ENCODE data around the gene PREP. TPM values are rescaled to one million over a fixed set of nuclear protein-coding genes. Genes with fewer than 3 reads are reported as not detected.

Gene PREP
- total RNA-seq, 1 experiment from 2014 or later, result 34.1 TPM

- H3K4me1 ChIP-seq (ENCODE audit: insufficient read depth, low read length, poor library complexity, severe bottlenecking), result no peaks in the 10 kb centered on the region
- H3K9me3 ChIP-seq (ENCODE audit: low read depth, low read length, poor library complexity, severe bottlenecking), result no peaks in the 10 kb centered on the region
- no TSS peak for BruUV-seq (replicated peaks)
- no peaks in the 10 kb centered on the region for H3K36me3 ChIP-seq (ENCODE audit: insufficient read depth, low read length, poor library complexity, severe bottlenecking)
- ChIA-PET CTCF (no interaction called here), POLR2A (ENCODE audit: low non-redundant PET) (no interaction called here)
- no peak overlapping the region for H3K27ac ChIP-seq (ENCODE audit: low read depth, low read length, poor library complexity, severe bottlenecking)
- H3K27me3 ChIP-seq (replicated peaks; ENCODE audit: insufficient read depth, low read depth, low read length, poor library complexity), result no peaks in the 10 kb centered on the region
- TF ChIP-seq EZH2 (IDR thresholded peaks at IDR 0.05; ENCODE audit: borderline replicate concordance, low read depth, low read length, poor library complexity, severe bottlenecking), result no peak
- TF ChIP-seq, protein P1, sequence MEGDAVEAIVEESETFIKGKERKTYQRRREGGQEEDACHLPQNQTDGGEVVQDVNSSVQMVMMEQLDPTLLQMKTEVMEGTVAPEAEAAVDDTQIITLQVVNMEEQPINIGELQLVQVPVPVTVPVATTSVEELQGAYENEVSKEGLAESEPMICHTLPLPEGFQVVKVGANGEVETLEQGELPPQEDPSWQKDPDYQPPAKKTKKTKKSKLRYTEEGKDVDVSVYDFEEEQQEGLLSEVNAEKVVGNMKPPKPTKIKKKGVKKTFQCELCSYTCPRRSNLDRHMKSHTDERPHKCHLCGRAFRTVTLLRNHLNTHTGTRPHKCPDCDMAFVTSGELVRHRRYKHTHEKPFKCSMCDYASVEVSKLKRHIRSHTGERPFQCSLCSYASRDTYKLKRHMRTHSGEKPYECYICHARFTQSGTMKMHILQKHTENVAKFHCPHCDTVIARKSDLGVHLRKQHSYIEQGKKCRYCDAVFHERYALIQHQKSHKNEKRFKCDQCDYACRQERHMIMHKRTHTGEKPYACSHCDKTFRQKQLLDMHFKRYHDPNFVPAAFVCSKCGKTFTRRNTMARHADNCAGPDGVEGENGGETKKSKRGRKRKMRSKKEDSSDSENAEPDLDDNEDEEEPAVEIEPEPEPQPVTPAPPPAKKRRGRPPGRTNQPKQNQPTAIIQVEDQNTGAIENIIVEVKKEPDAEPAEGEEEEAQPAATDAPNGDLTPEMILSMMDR (conservative IDR thresholded peaks at IDR 0.05; ENCODE audit: low read depth, low read length), result no peak
- no peak for DNase-seq (ENCODE audit: low spot score)
- intact Hi-C loops (cut with micrococcal nuclease; ENCODE audit: unreplicated experiment), result no loop called here
- no peak overlapping the region for H3K4me3 ChIP-seq (ENCODE audit: low read depth, low read length, poor library complexity, severe bottlenecking)
Observed at GRCh38 chr6:105389543-105389942, 13.3 kb downstream of the PREP start.

DNA sequence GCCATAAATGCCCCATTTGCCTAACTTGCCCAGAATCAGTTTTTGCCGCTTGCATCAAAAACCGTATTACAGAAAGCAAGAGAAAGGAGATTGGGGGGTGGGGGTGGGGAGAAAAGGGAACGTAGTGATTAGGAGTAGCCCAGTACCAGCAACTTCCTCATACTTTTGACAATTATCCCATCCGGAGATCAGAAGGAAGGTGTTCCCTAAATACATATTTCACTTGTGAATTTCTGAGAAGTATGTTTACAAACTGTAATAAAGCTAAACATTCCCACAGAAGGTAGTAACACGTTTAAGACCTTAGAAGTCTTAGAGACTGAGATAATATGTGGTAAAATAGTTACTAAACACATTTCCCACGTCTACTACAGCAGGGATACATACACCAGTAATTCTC is 14.5 kb downstream of the PREP start:
- TF ChIP-seq EZH2 (IDR thresholded peaks at IDR 0.05; ENCODE audit: borderline replicate concordance, low read depth, low read length, poor library complexity, severe bottlenecking), result no peak
- TF ChIP-seq, protein P1 (conservative IDR thresholded peaks at IDR 0.05; ENCODE audit: low read depth, low read length), result no peak
- CTCF ChIA-PET, result no interaction called here

GRCh38 chr6:105384004-105384403 is 18.9 kb downstream of the PREP start:
- CTCF ChIA-PET, result no interaction called here
- Histone ChIP-seq H3K4me3 (ENCODE audit: low read depth, low read length, poor library complexity, severe bottlenecking) (no peak overlapping the region), H3K36me3 (ENCODE audit: insufficient read depth, low read length, poor library complexity, severe bottlenecking) (no peaks in the 10 kb centered on the region), H3K4me1 (ENCODE audit: insufficient read depth, low read length, poor library complexity, severe bottlenecking) (peaks cover 9% of the 10 kb centered on the region), H3K27ac (ENCODE audit: low read depth, low read length, poor library complexity, severe bottlenecking) (no peak overlapping the region), H3K27me3 (replicated peaks; ENCODE audit: insufficient read depth, low read depth, low read length, poor library complexity) (no peaks in the 10 kb centered on the region), H3K9me3 (ENCODE audit: low read depth, low read length, poor library complexity, severe bottlenecking) (no peaks in the 10 kb centered on the region)
- TF ChIP-seq, protein P1 (conservative IDR thresholded peaks at IDR 0.05; ENCODE audit: low read depth, low read length), result no peak
- no peak for TF ChIP-seq EZH2 (IDR thresholded peaks at IDR 0.05; ENCODE audit: borderline replicate concordance, low read depth, low read length, poor library complexity, severe bottlenecking)
- DNase-seq (ENCODE audit: low spot score), result no peak
- BruUV-seq (replicated peaks), result no TSS peak
- POLR2A ChIA-PET (ENCODE audit: low non-redundant PET), result no interaction called here
- intact Hi-C loops (cut with micrococcal nuclease; ENCODE audit: unreplicated experiment), result no loop called here

More for the DNA sequence above, 14.5 kb downstream of the PREP start:
- H3K4me1 ChIP-seq (ENCODE audit: insufficient read depth, low read length, poor library complexity, severe bottlenecking), result no peaks in the 10 kb centered on the region
- intact Hi-C loops (cut with micrococcal nuclease; ENCODE audit: unreplicated experiment), result no loop called here
- no TSS peak for BruUV-seq (replicated peaks)
- DNase-seq (ENCODE audit: low spot score), result no peak
- no peaks in the 10 kb centered on the region for H3K9me3 ChIP-seq (ENCODE audit: low read depth, low read length, poor library complexity, severe bottlenecking)
- POLR2A ChIA-PET (ENCODE audit: low non-redundant PET), result no interaction called here
- H3K27ac ChIP-seq (ENCODE audit: low read depth, low read length, poor library complexity, severe bottlenecking), result no peak overlapping the region
- H3K4me3 ChIP-seq (ENCODE audit: low read depth, low read length, poor library complexity, severe bottlenecking), result no peak overlapping the region
- H3K27me3 ChIP-seq (replicated peaks; ENCODE audit: insufficient read depth, low read depth, low read length, poor library complexity), result no peaks in the 10 kb centered on the region
- H3K36me3 ChIP-seq (ENCODE audit: insufficient read depth, low read length, poor library complexity, severe bottlenecking), result no peaks in the 10 kb centered on the region
